Measurements from ENCODE around the gene NUP54.

The NUP54 gene

DNA sequence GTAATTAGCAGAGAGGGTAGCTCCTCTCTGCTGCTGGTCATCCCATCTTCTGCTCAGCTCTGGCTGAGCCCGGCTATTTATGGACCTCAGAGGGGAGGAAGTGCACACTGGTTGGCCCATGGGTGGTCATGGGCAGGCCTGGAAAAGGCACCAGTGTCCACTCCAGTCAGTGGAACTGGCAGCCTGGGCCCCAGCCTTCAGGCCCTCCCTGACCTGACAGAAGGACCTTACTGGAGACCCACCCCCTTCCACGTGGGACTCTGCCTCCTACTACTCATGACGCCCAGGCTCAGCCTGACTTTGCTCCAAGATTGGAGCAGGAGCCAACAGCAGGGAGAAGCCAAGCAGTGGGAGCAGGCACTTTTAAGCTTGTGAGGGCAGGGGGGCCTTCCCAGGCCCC, 81.7 kb downstream of the NUP54 start:
- no peak for FAIRE-seq

Data from A204.1 (cell line).